WTC11 (cell line): ENCODE measurements around the gene SNX2. TPM values are rescaled to one million over a fixed set of nuclear protein-coding genes. Genes with fewer than 3 reads are reported as not detected.

Experiments
- ATAC-seq: fragments of 200-7000 bp; cut with Tn5 transposase; 2 replicates; pipeline ENCODE4 v1.10.0; 2021; ENCODE audit warnings: mild to moderate bottlenecking, moderate library complexity
- CTCF ChIA-PET: fragments of 300-600 bp; sonication (Branson Sonifier 250); formaldehyde crosslinking; loops from one replicate; lab custom pipeline; 2021; ENCODE audit warnings: antibody characterized with exemption; lab: Charles Lee
- POLR2A ChIA-PET: fragments of 350-600 bp; sonication (Branson Sonifier 250); formaldehyde crosslinking; loops from one replicate; lab custom pipeline; 2021; ENCODE audit warnings: antibody characterized with exemption; lab: Charles Lee
- DNase-seq: peaks from one replicate; pipeline ENCODE4 v3.0.0; 2021; ENCODE audit warnings: low spot score
- H3K27ac Mint-ChIP-seq: 2 replicates; pipeline ENCODE4 v1.8.0; 2021; ENCODE audit warnings: mixed read lengths
- H3K27me3 Mint-ChIP-seq: 2 replicates; pipeline ENCODE4 v1.8.0; 2021; ENCODE audit warnings: low read depth, mild to moderate bottlenecking, moderate library complexity, mixed read lengths
- H3K36me3 Mint-ChIP-seq: 2 replicates; pipeline ENCODE4 v1.8.0; 2021; ENCODE audit warnings: mixed read lengths
- H3K4me1 Mint-ChIP-seq: 2 replicates; pipeline ENCODE4 v1.8.0; 2022; ENCODE audit warnings: mixed read lengths
- H3K4me3 Mint-ChIP-seq: 2 replicates; pipeline ENCODE4 v1.8.0; 2021; ENCODE audit warnings: mild to moderate bottlenecking, moderate library complexity, mixed read lengths
- H3K9me3 Mint-ChIP-seq: 2 replicates; pipeline ENCODE4 v1.8.0; 2021; ENCODE audit warnings: mixed read lengths
- ATF1 ChIP-seq: sonication (generic); formaldehyde crosslinking; IDR thresholded peaks from 2 replicates; pipeline ENCODE4 v1.8.1; 2023; ENCODE audit warnings: mild to moderate bottlenecking, moderate library complexity, missing genetic modification reagents
- ATF6 ChIP-seq: sonication (generic); formaldehyde crosslinking; IDR thresholded peaks from 2 replicates; pipeline ENCODE4 v1.8.1; 2023; ENCODE audit warnings: mild to moderate bottlenecking, missing genetic modification reagents
- CBFB ChIP-seq: sonication (generic); formaldehyde crosslinking; IDR thresholded peaks from 2 replicates; pipeline ENCODE4 v1.8.1; 2022; ENCODE audit warnings: mild to moderate bottlenecking, low read depth, missing genetic modification reagents
- CREB1 ChIP-seq: sonication (generic); formaldehyde crosslinking; IDR thresholded peaks from 2 replicates; pipeline ENCODE4 v1.8.0; 2023; ENCODE audit warnings: mild to moderate bottlenecking, missing genetic modification reagents
- E2F1 ChIP-seq: sonication (generic); formaldehyde crosslinking; IDR thresholded peaks from 2 replicates; pipeline ENCODE4 v1.8.0; 2022; ENCODE audit warnings: mild to moderate bottlenecking, missing genetic modification reagents
- ETV6 ChIP-seq: sonication (generic); formaldehyde crosslinking; IDR thresholded peaks from 2 replicates; pipeline ENCODE4 v1.8.1; 2022; ENCODE audit warnings: mild to moderate bottlenecking, missing genetic modification reagents
- FOXJ3 ChIP-seq: sonication (generic); formaldehyde crosslinking; IDR thresholded peaks from 2 replicates; pipeline ENCODE4 v1.9.0; 2021; ENCODE audit warnings: missing genetic modification reagents, mild to moderate bottlenecking, borderline replicate concordance
- GTF2I ChIP-seq: fragments of 250-450 bp; sonication (Bioruptor Pico); conservative IDR thresholded peaks from 2 replicates; pipeline ENCODE4 v1.4.0; 2021; ENCODE audit warnings: mild to moderate bottlenecking
- IRF1 ChIP-seq: sonication (generic); formaldehyde crosslinking; IDR thresholded peaks from 2 replicates; pipeline ENCODE4 v1.8.0; 2023; ENCODE audit warnings: missing genetic modification reagents
- MAX ChIP-seq: sonication (generic); formaldehyde crosslinking; IDR thresholded peaks from 2 replicates; pipeline ENCODE4 v1.8.0; 2022; ENCODE audit warnings: mild to moderate bottlenecking, missing genetic modification reagents
- NFYB ChIP-seq: sonication (generic); formaldehyde crosslinking; conservative IDR thresholded peaks from 2 replicates; pipeline ENCODE4 v1.8.0; 2022; ENCODE audit warnings: low read depth, missing genetic modification reagents
- NR2C2 ChIP-seq: sonication (generic); formaldehyde crosslinking; IDR thresholded peaks from 2 replicates; pipeline ENCODE4 v1.8.0; 2022; ENCODE audit warnings: mild to moderate bottlenecking, missing genetic modification reagents
- RORB ChIP-seq: fragments of 250-450 bp; sonication (Bioruptor Pico); IDR thresholded peaks from 2 replicates; pipeline ENCODE4 v1.9.0; 2021; ENCODE audit warnings: mild to moderate bottlenecking
- USF1 ChIP-seq: sonication (generic); formaldehyde crosslinking; IDR thresholded peaks from 2 replicates; pipeline ENCODE4 v1.8.0; 2022; ENCODE audit warnings: mild to moderate bottlenecking, missing genetic modification reagents
- ZNF219 ChIP-seq: sonication (generic); formaldehyde crosslinking; IDR thresholded peaks from 2 replicates; pipeline ENCODE4 v1.8.0; 2023; ENCODE audit warnings: missing genetic modification reagents, mild to moderate bottlenecking, borderline replicate concordance
- ZNF425 ChIP-seq: fragments of 250-450 bp; sonication (Bioruptor Pico); conservative IDR thresholded peaks from 2 replicates; pipeline ENCODE4 v1.9.0; 2021; ENCODE audit warnings: mild to moderate bottlenecking
- total RNA-seq: library from RNA; stranded (reverse); gene quantifications from 3 replicates; pipeline ENCODE4 v1.2.3, GENCODE V29; 2021
- TF ChIP-seq, protein P1 (sequence below): sonication (generic); formaldehyde crosslinking; IDR thresholded peaks from 2 replicates; pipeline ENCODE4 v1.8.1; 2023; ENCODE audit warnings: mild to moderate bottlenecking, missing genetic modification reagents
- TF ChIP-seq, protein P2 (sequence below): fragments of 250-450 bp; sonication (Bioruptor Pico); IDR thresholded peaks from 2 replicates; pipeline ENCODE4 v1.8.0; 2021; ENCODE audit warnings: mild to moderate bottlenecking

Gene SNX2
- total RNA-seq, 1 experiment from 2014 or later = 63.7 TPM

GRCh38 chr5:122842016-122842580 is 67.2 kb downstream of the SNX2 start:
- Mint-ChIP-seq H3K4me1 (peaks cover 23% of the 10 kb centered on the region), H3K27me3 (peaks cover 18% of the 10 kb centered on the region), H3K27ac (no peak overlapping the region), H3K36me3 (no peaks in the 10 kb centered on the region; the same call in 1 of the 2 replicates), H3K9me3 (0 out of 2 replicates have a peak, but pooled peaks cover 3% of the 10 kb centered on the region), H3K4me3 (no peak overlapping the region)
- ChIA-PET POLR2A (no interaction called here), CTCF (no interaction called here)
- TF ChIP-seq E2F1 (CRISPR knock-in tag) (no peak), NR2C2 (CRISPR knock-in tag) (no peak), RORB (no peak), GTF2I (CRISPR knock-in tag) (no peak)
- TF ChIP-seq, protein P1, sequence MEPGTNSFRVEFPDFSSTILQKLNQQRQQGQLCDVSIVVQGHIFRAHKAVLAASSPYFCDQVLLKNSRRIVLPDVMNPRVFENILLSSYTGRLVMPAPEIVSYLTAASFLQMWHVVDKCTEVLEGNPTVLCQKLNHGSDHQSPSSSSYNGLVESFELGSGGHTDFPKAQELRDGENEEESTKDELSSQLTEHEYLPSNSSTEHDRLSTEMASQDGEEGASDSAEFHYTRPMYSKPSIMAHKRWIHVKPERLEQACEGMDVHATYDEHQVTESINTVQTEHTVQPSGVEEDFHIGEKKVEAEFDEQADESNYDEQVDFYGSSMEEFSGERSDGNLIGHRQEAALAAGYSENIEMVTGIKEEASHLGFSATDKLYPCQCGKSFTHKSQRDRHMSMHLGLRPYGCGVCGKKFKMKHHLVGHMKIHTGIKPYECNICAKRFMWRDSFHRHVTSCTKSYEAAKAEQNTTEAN (CRISPR knock-in tag) = no peak
- TF ChIP-seq, protein P2, sequence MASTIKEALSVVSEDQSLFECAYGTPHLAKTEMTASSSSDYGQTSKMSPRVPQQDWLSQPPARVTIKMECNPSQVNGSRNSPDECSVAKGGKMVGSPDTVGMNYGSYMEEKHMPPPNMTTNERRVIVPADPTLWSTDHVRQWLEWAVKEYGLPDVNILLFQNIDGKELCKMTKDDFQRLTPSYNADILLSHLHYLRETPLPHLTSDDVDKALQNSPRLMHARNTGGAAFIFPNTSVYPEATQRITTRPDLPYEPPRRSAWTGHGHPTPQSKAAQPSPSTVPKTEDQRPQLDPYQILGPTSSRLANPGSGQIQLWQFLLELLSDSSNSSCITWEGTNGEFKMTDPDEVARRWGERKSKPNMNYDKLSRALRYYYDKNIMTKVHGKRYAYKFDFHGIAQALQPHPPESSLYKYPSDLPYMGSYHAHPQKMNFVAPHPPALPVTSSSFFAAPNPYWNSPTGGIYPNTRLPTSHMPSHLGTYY (CRISPR knock-in tag) = no peak
- ATAC-seq = no peak
- no peak for DNase-seq

DNA sequence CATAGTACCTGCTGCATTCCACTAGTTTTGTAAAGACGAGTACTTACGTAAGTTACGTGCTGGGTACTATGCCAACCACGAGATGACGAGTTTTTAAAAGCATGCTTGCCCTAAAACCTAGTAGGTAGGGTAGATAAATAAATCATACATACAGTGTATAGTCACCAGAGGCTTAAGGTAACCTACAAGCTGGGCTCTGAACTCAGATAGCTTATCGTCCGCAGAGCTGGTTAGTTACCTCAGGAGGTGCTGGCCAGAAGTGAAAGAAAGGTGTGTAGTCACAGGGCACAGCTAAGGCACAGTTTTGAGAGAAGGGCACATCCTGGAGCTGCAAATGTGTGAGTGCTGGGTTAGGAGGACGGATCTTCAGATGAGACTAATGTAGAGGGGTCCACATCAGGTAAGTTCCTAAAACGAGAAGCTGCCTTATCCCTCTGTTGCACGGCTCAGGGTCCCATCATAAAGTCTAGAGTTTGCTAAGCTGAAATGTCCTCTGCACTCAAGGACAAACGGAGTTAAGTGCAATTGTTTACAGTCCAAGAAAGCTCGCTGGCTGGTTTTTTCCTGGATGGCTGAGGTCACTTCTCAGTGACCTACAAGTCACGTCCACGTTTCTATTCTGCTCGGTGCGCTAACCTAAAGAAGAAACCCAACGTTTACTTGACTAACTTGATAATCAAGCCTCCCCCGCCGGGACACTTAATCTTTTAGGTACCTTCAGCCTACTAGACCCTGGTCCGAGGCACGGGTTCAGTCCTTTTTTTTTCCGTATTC is 69.4 kb downstream of the SNX2 start:
- ChIA-PET POLR2A (interaction anchor here (0.5 to 2.0 kb wide), 3 partner anchors 13 to 1760 kb away, joined by 3 to 7 read pairs (median 5); partner anchors contain the start of gene SNX2), CTCF (interaction anchor here (1.6 to 1.7 kb wide), 2 partner anchors 140 to 328 kb away, joined by 4 to 6 read pairs; no protein-coding TSS in a partner anchor)
- Mint-ChIP-seq H3K9me3 (0 out of 2 replicates have a peak, but pooled peaks cover 3% of the 10 kb centered on the region), H3K4me3 (peak overlapping the region; percentile 85), H3K27ac (peak overlapping the region; percentile 96; the same call in 1 of the 2 replicates), H3K27me3 (peaks cover 18% of the 10 kb centered on the region), H3K36me3 (no peaks in the 10 kb centered on the region; the same call in 1 of the 2 replicates), H3K4me1 (peaks cover 32% of the 10 kb centered on the region)
- DNase-seq (no peak), ATAC-seq (no peak)
- no peak for TF ChIP-seq CBFB
- TF ChIP-seq, protein P2 (CRISPR knock-in tag) = no peak
- no peak for TF ChIP-seq ZNF425 (CRISPR knock-in tag)
- no peak for TF ChIP-seq ATF6 (CRISPR knock-in tag)
- TF ChIP-seq ZNF219 (CRISPR knock-in tag) = no peak
- no peak for TF ChIP-seq CREB1 (CRISPR knock-in tag)
- TF ChIP-seq ETV6 (CRISPR knock-in tag) = no peak
- TF ChIP-seq NFYB = no peak
- TF ChIP-seq FOXJ3 (CRISPR knock-in tag) = no peak
- TF ChIP-seq ATF1 (CRISPR knock-in tag) = no peak
- no peak for TF ChIP-seq IRF1 (CRISPR knock-in tag)
- TF ChIP-seq MAX (CRISPR knock-in tag) = no peak
- TF ChIP-seq USF1 (CRISPR knock-in tag) = no peak
